ENCODE results near the gene NUP42. TPM values are rescaled to one million over a fixed set of nuclear protein-coding genes. Genes with fewer than 3 reads are reported as not detected.

The NUP42 gene, protein sequence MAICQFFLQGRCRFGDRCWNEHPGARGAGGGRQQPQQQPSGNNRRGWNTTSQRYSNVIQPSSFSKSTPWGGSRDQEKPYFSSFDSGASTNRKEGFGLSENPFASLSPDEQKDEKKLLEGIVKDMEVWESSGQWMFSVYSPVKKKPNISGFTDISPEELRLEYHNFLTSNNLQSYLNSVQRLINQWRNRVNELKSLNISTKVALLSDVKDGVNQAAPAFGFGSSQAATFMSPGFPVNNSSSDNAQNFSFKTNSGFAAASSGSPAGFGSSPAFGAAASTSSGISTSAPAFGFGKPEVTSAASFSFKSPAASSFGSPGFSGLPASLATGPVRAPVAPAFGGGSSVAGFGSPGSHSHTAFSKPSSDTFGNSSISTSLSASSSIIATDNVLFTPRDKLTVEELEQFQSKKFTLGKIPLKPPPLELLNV
- 40.6 TPM for polyA plus RNA-seq (2013, experiment 1 of 2)
- 34.4 TPM for polyA plus RNA-seq (2013, experiment 2 of 2)

DNA sequence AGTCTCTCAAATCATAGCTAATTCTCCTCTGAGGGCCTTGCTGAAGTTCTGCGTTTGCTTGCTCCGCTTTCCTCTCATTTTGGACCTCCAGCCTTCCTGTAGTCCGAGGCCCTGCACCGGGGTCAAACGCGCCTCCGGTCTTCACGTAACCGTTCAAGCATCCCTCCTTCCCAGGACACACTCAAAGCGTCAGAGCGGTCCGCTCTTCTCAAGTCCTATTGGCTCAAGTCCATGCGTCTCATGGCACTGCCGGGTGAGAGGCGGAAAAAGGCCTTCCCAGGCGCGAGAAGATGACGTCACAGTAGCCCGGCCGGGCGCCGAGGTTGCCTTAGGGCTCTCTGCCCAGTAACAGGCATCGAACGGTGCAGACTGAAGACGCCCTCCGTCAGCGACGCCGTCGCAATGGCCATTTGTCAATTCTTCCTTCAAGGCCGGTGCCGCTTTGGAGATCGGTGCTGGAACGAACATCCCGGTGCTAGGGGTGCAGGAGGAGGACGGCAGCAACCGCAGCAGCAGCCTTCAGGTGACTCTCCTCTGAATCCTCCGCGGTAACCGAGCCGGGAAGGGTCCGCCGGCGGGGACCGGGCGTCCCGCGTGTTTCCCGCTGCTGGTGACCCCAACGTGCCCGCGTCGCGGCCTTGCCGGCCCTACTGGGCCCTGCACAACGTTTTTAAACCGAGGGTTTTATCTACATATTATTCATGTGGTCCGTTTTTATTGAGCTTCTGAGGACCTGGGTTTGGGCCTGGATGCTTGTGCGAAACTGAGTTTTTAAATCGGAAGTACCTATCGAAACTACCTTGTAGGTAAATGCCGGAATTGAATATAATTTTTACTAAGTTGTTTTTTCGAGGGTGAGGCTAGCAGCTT lies at the start of gene NUP42:
Gene NUP42 (plus strand): TSS at position 365 of the 870 bp plus-strand sequence. CDS start 38 bp downstream, at position 403.
- Histone ChIP-seq H3K4me1 (ENCODE audit: insufficient read depth, low read length) (no peaks in the 10 kb centered on the region; the same call in 1 of the 2 replicates), H3K27me3 (ENCODE audit: insufficient read depth, low read length) (no peaks in the 10 kb centered on the region), H3K9me3 (ENCODE audit: insufficient read depth, low read depth, low read length) (no peaks in the 10 kb centered on the region), H3K4me3 (ENCODE audit: low read length) (peak within 1 kb of the TSS; percentile 84), H3K9ac (ENCODE audit: low read depth, low read length) (peak within 1 kb of the TSS; percentile 94), H3K27ac (ENCODE audit: low read depth, low read length) (peak within 1 kb of the TSS; percentile 82), H3K36me3 (ENCODE audit: insufficient read depth, low read length) (peaks cover 27% of the 10 kb centered on the region)
- under 1% methylated on average over 63 of the region's 63 CpGs for WGBS

- H3K27me3 ChIP-seq (ENCODE audit: insufficient read depth, low read length), result no peaks in the 10 kb centered on the region
Measured at GRCh38 chr7:23133797-23134196, 48.1 kb upstream of the NUP42 start.

GRCh38 chr7:23135755-23136154 lies 46.1 kb upstream of the NUP42 start:
- Histone ChIP-seq H3K36me3 (ENCODE audit: insufficient read depth, low read length) (peaks cover 13% of the 10 kb centered on the region), H3K9ac (ENCODE audit: low read depth, low read length) (no peak overlapping the region), H3K4me3 (ENCODE audit: low read length) (no peak overlapping the region), H3K27me3 (ENCODE audit: insufficient read depth, low read length) (no peaks in the 10 kb centered on the region), H3K27ac (ENCODE audit: low read depth, low read length) (no peak overlapping the region), H3K4me1 (ENCODE audit: insufficient read depth, low read length) (peaks cover 9% of the 10 kb centered on the region; the same call in 1 of the 2 replicates), H3K9me3 (ENCODE audit: insufficient read depth, low read depth, low read length) (no peaks in the 10 kb centered on the region; the same call in 1 of the 2 replicates)
- WGBS, result 78% methylated on average over 1 of the region's 1 CpG

More at GRCh38 chr7:23133797-23134196, 48.1 kb upstream of the NUP42 start:
- no peak overlapping the region for H3K4me3 ChIP-seq (ENCODE audit: low read length)
- H3K4me1 ChIP-seq (ENCODE audit: insufficient read depth, low read length), result peaks cover 9% of the 10 kb centered on the region; the same call in 1 of the 2 replicates
- no peak overlapping the region for H3K27ac ChIP-seq (ENCODE audit: low read depth, low read length)
- H3K36me3 ChIP-seq (ENCODE audit: insufficient read depth, low read length), result peaks cover 30% of the 10 kb centered on the region
- no peak overlapping the region for H3K9ac ChIP-seq (ENCODE audit: low read depth, low read length)
- no peaks in the 10 kb centered on the region; the same call in 1 of the 2 replicates for H3K9me3 ChIP-seq (ENCODE audit: insufficient read depth, low read depth, low read length)

GRCh38 chr7:23136216-23136615 lies 45.6 kb upstream of the NUP42 start:
- 90% methylated on average over 1 of the region's 1 CpG for WGBS
- Histone ChIP-seq H3K27ac (ENCODE audit: low read depth, low read length) (peak overlapping the region; percentile 35; the same call in 1 of the 2 replicates), H3K4me3 (ENCODE audit: low read length) (no peak overlapping the region), H3K36me3 (ENCODE audit: insufficient read depth, low read length) (peaks cover 14% of the 10 kb centered on the region), H3K27me3 (ENCODE audit: insufficient read depth, low read length) (no peaks in the 10 kb centered on the region), H3K9ac (ENCODE audit: low read depth, low read length) (no peak overlapping the region), H3K4me1 (ENCODE audit: insufficient read depth, low read length) (peaks cover 9% of the 10 kb centered on the region; the same call in 1 of the 2 replicates), H3K9me3 (ENCODE audit: insufficient read depth, low read depth, low read length) (no peaks in the 10 kb centered on the region; the same call in 1 of the 2 replicates)

GRCh38 chr7:23157679-23158078 lies 24.2 kb upstream of the NUP42 start:
- 80% methylated on average over 6 of the region's 6 CpGs for WGBS
- Histone ChIP-seq H3K27ac (ENCODE audit: low read depth, low read length) (no peak overlapping the region), H3K9ac (ENCODE audit: low read depth, low read length) (no peak overlapping the region), H3K27me3 (ENCODE audit: insufficient read depth, low read length) (no peaks in the 10 kb centered on the region), H3K36me3 (ENCODE audit: insufficient read depth, low read length) (peaks cover 45% of the 10 kb centered on the region), H3K4me3 (ENCODE audit: low read length) (no peak overlapping the region), H3K4me1 (ENCODE audit: insufficient read depth, low read length) (no peaks in the 10 kb centered on the region), H3K9me3 (ENCODE audit: insufficient read depth, low read depth, low read length) (no peaks in the 10 kb centered on the region)

DNA sequence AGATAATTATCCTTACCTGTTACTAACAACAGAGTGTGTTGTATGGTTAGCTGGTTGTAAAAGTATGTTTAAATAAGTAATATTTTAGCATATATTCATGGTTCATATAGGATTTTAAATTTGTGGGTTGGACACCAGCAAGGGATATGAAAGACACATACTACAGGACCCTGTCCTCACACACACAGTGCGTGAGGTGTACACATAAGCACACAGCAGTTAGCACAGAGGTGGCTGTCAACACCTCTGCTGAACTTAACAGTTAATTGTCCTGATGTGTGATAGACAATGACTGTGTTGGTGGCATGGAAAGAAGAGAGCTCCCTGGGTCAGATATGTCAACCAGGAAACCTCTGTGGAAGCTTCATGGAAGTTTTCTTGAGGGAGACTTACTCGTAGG lies 23.3 kb upstream of the NUP42 start:
- Histone ChIP-seq H3K36me3 (ENCODE audit: insufficient read depth, low read length) (peaks cover 36% of the 10 kb centered on the region), H3K27ac (ENCODE audit: low read depth, low read length) (no peak overlapping the region), H3K27me3 (ENCODE audit: insufficient read depth, low read length) (no peaks in the 10 kb centered on the region), H3K9me3 (ENCODE audit: insufficient read depth, low read depth, low read length) (no peaks in the 10 kb centered on the region), H3K9ac (ENCODE audit: low read depth, low read length) (no peak overlapping the region), H3K4me1 (ENCODE audit: insufficient read depth, low read length) (no peaks in the 10 kb centered on the region), H3K4me3 (ENCODE audit: low read length) (no peak overlapping the region)
- WGBS, result 96% methylated on average over 2 of the region's 2 CpGs

DNA sequence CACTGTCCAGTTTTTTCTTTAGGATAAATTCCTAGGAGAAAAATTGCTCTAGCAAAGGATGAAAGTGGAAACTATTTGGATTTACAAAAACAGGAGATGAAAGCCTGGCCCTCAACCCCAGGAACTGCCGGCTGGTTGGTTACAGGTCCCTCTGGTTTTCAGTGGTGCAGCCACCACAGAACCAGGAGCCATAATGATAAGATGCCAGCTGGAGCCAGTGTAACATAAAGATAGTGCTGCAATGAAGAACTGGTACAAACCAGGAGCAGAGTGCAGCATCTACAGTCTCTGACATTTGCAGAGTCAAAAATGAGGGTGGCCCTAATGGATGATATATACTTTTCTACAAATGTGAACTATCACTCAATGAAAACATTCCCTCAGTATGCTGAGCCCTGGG lies 20.4 kb upstream of the NUP42 start:
- Histone ChIP-seq H3K27me3 (ENCODE audit: insufficient read depth, low read length) (no peaks in the 10 kb centered on the region), H3K9ac (ENCODE audit: low read depth, low read length) (no peak overlapping the region), H3K4me1 (ENCODE audit: insufficient read depth, low read length) (no peaks in the 10 kb centered on the region), H3K27ac (ENCODE audit: low read depth, low read length) (no peak overlapping the region), H3K36me3 (ENCODE audit: insufficient read depth, low read length) (peaks cover 16% of the 10 kb centered on the region), H3K4me3 (ENCODE audit: low read length) (no peak overlapping the region), H3K9me3 (ENCODE audit: insufficient read depth, low read depth, low read length) (no peaks in the 10 kb centered on the region)
- 91% methylated on average over 1 of the region's 1 CpG for WGBS

DNA sequence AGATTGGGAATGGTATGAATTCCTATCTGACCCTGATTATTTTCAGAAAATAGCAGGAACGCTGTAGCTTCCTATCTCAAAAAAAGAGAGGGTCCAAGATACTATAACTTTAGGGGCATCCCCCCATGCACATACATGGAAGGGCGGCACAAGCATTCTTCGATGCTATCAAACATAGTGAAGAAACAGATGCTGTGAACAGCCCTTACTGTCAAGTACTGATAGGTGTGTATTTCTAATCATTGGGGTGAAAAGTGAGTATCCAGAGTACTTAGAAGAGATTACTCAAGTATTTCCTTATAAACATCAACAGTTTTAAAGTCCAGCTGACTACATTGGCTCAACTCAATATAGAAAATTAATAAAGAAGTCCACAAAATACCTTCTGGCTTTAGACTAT lies 17.0 kb upstream of the NUP42 start:
- WGBS, result 90% methylated on average over 3 of the region's 3 CpGs
- H3K4me3 ChIP-seq (ENCODE audit: low read length), result no peak overlapping the region
- H3K4me1 ChIP-seq (ENCODE audit: insufficient read depth, low read length), result no peaks in the 10 kb centered on the region
- H3K9me3 ChIP-seq (ENCODE audit: insufficient read depth, low read depth, low read length), result no peaks in the 10 kb centered on the region
- H3K36me3 ChIP-seq (ENCODE audit: insufficient read depth, low read length), result peaks cover 22% of the 10 kb centered on the region
- no peak overlapping the region for H3K9ac ChIP-seq (ENCODE audit: low read depth, low read length)
- no peaks in the 10 kb centered on the region for H3K27me3 ChIP-seq (ENCODE audit: insufficient read depth, low read length)
- H3K27ac ChIP-seq (ENCODE audit: low read depth, low read length), result no peak overlapping the region

- H3K27me3 ChIP-seq (ENCODE audit: insufficient read depth, low read length), result no peaks in the 10 kb centered on the region
Measured at GRCh38 chr7:23165316-23165715, 16.5 kb upstream of the NUP42 start.

GRCh38 chr7:23167691-23168090 lies 14.2 kb upstream of the NUP42 start:
- Histone ChIP-seq H3K9ac (ENCODE audit: low read depth, low read length) (no peak overlapping the region), H3K27ac (ENCODE audit: low read depth, low read length) (no peak overlapping the region), H3K36me3 (ENCODE audit: insufficient read depth, low read length) (peaks cover 30% of the 10 kb centered on the region), H3K4me3 (ENCODE audit: low read length) (no peak overlapping the region), H3K4me1 (ENCODE audit: insufficient read depth, low read length) (no peaks in the 10 kb centered on the region), H3K9me3 (ENCODE audit: insufficient read depth, low read depth, low read length) (no peaks in the 10 kb centered on the region), H3K27me3 (ENCODE audit: insufficient read depth, low read length) (no peaks in the 10 kb centered on the region)
- WGBS, result 96% methylated on average over 4 of the region's 5 CpGs

More at GRCh38 chr7:23165316-23165715, 16.5 kb upstream of the NUP42 start:
- H3K9me3 ChIP-seq (ENCODE audit: insufficient read depth, low read depth, low read length), result no peaks in the 10 kb centered on the region
- H3K4me1 ChIP-seq (ENCODE audit: insufficient read depth, low read length), result no peaks in the 10 kb centered on the region
- H3K27ac ChIP-seq (ENCODE audit: low read depth, low read length), result no peak overlapping the region
- H3K36me3 ChIP-seq (ENCODE audit: insufficient read depth, low read length), result peaks cover 25% of the 10 kb centered on the region
- no peak overlapping the region for H3K9ac ChIP-seq (ENCODE audit: low read depth, low read length)
- no CpG with 5 or more reads among the region's 1 CpG for WGBS
- H3K4me3 ChIP-seq (ENCODE audit: low read length), result no peak overlapping the region

Data from HUES64 (cell line).